Measurements from ENCODE around the gene HAX1.

GRCh38 chr1:154265586-154265985, 6.8 kb upstream of the HAX1 start:
- TF ChIP-seq CTCF (conservative IDR thresholded peaks at IDR 0.05 in 1 of 2, IDR thresholded peaks at IDR 0.05 in 1 of 2; ENCODE audit: low read depth in 1 of 2, low read length in 2 of 2): no peak
- no peak for TF ChIP-seq EZH2 (IDR thresholded peaks at IDR 0.05; ENCODE audit: low read length, missing control alignments)
